Measurements from ENCODE around the gene SORCS2. TPM values are rescaled to one million over a fixed set of nuclear protein-coding genes. Genes with fewer than 3 reads are reported as not detected.

Gene SORCS2
- total RNA-seq, 4 donors from 2014 or later, result 0.26 to 17.1 (median 2.9) TPM

DNA sequence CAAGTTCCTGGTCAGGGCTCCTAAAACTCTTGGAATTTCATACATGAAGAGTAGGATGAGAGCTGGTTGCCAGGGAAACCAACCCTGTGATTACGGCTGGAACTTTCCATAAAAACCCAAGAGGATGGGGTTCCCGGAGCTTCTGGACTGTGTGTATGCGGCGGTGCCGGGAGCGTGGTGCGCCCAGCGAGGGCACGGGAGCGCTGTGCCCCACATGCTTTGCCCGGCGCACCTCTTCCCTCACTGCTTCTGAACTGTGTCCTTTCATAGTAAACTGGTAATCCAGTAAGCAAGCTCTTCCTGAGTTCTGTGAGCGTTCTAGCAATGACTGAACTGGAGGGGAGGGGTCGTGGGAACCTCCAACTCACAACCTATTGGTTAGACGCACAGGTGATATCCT, 594.7 kb downstream of the SORCS2 start:
- no peak for DNase-seq
- H3K9me3 ChIP-seq, result no peaks in the 10 kb centered on the region
- intact Hi-C loops (cut with DNase I; ENCODE audit: low total_unique reads), result no loop called here
- no peak overlapping the region for H3K27ac ChIP-seq
- TF ChIP-seq POLR2A (IDR thresholded peaks at IDR 0.05), result no peak
- no peak for TF ChIP-seq CTCF (IDR thresholded peaks at IDR 0.05)
- no peaks in the 10 kb centered on the region for H3K27me3 ChIP-seq
- no peaks in the 10 kb centered on the region for H3K36me3 ChIP-seq
- no peak overlapping the region for H3K4me3 ChIP-seq
- H3K4me1 ChIP-seq, result peaks cover 2% of the 10 kb centered on the region in 2 donors

DNA sequence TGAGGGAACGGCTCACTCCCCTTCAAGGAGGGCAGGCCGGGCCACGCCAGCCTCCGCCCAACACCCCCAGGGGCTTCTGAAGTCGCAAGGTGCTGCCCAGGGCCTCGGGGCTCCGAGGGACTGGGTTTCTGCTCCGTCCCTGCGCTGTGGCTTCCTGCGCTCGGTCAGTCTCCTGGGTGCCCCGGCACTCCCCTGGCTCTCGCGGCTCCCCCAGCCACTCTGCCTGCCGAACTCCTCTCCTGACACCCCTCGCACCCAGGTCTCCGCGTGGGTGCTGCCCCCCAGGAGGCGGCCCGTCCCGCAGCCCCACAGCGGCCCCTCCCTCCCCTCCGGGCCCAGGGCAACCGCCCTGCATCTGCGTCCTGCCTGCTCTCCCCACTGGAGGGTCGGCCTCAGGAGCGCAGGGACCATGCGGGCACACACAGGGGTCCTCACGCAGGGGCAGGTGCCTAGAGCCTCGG, 595.4 kb downstream of the SORCS2 start:
- no peak overlapping the region for H3K4me3 ChIP-seq
- no peaks in the 10 kb centered on the region for H3K4me1 ChIP-seq
- intact Hi-C loops (cut with DNase I; ENCODE audit: low total_unique reads), result no loop called here
- H3K27me3 ChIP-seq, result no peaks in the 10 kb centered on the region
- H3K9me3 ChIP-seq, result no peaks in the 10 kb centered on the region
- no peaks in the 10 kb centered on the region for H3K36me3 ChIP-seq
- no peak overlapping the region for H3K27ac ChIP-seq
- TF ChIP-seq POLR2A (IDR thresholded peaks at IDR 0.05) (no peak), CTCF (IDR thresholded peaks at IDR 0.05) (no peak)
- no peak for DNase-seq

DNA sequence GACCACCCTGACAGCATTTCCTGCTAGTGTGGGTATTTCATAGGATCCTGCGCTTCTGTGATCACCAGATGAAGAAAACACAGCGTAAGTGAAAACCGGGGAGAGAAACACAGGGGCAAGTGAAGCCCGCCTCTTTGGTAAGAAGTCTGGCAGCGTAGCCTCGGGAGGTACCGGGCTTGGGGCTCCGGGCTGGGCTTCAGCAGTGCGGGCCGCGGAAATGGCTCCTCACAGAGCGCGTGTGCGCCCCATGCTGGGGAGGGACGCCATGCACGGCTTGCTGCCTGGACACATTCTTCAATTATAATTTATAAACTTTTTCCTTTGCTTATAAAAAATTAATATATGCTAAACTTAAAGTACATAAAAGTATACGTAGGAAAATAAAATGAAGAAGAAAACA, 595.9 kb downstream of the SORCS2 start:
- no peaks in the 10 kb centered on the region for H3K4me1 ChIP-seq
- no peak for TF ChIP-seq CTCF (IDR thresholded peaks at IDR 0.05)
- no peak for DNase-seq
- H3K27me3 ChIP-seq, result no peaks in the 10 kb centered on the region
- no peaks in the 10 kb centered on the region for H3K36me3 ChIP-seq
- no peak overlapping the region for H3K27ac ChIP-seq
- H3K4me3 ChIP-seq, result no peak overlapping the region
- intact Hi-C loops (cut with DNase I; ENCODE audit: low total_unique reads), result no loop called here
- H3K9me3 ChIP-seq, result no peaks in the 10 kb centered on the region

- no peak for TF ChIP-seq POLR2A (IDR thresholded peaks at IDR 0.05)
- TF ChIP-seq CTCF (IDR thresholded peaks at IDR 0.05), result no peak
- Histone ChIP-seq H3K27ac (no peak overlapping the region), H3K27me3 (no peaks in the 10 kb centered on the region), H3K9me3 (no peaks in the 10 kb centered on the region), H3K36me3 (no peaks in the 10 kb centered on the region), H3K4me3 (no peak overlapping the region), H3K4me1 (no peaks in the 10 kb centered on the region)
- no peak for DNase-seq
- intact Hi-C loops (cut with DNase I; ENCODE audit: low total_unique reads), result no loop called here
Measured at GRCh38 chr4:7788694-7789425, 596.5 kb downstream of the SORCS2 start.

DNA sequence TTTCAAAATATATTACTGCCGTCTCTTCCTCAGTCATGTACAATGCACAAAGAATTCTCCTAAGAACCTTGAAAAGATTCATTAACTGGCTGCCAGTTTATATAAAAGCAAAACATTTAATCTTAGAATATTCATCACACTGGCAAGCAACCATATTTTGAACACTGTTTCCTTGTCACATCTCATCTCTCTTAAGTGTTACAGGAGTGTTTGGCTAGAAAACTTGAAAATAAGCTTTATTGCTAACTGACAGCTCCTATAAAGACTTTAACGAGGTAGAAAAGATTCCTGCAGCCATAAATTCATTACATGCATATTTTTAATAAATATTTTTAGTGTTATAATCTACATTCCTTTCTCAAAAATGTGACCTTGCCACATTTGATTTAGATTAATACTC, 597.7 kb downstream of the SORCS2 start:
- H3K27me3 ChIP-seq, result no peaks in the 10 kb centered on the region
- DNase-seq, result no peak
- H3K4me3 ChIP-seq, result no peak overlapping the region
- TF ChIP-seq POLR2A (IDR thresholded peaks at IDR 0.05), result no peak
- TF ChIP-seq CTCF (IDR thresholded peaks at IDR 0.05), result no peak
- no peaks in the 10 kb centered on the region for H3K36me3 ChIP-seq
- H3K27ac ChIP-seq, result no peak overlapping the region
- no peaks in the 10 kb centered on the region for H3K9me3 ChIP-seq
- H3K4me1 ChIP-seq, result no peaks in the 10 kb centered on the region
- intact Hi-C loops (cut with DNase I; ENCODE audit: low total_unique reads), result no loop called here

All from uterus (tissue), 4 donors.